ENCODE measurements around the gene GABRB1.

GABRB1 gene

DNA sequence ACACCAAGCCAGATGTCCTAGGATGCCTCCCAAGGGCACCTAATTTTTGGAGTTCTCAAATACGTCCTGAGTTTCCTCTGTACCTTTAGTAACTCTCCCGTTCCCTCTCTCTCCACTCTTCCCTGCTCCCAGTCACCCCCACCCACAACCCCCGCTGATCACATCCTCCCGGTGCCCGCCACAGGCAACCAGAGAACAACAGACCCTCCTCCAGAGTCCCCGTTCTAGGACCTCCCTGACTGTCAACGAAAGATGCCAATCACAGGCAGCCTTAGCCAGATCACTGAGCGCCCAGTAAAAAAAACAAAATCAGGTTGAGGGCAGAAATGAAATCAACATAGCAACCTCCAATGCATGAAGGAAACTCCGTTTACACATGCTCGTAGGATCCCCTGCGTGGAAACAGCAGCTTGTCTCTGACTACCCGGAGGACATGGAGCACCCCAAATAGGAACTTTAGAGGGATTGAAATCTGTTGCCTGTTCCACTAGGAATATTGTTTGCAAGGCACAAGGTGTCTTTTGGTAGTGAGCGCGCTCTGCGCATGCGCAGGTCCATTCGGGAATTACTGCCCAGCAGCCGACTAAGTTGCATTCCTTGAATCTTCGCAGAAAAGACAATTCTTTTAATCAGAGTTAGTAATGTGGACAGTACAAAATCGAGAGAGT, at the start of gene GABRB1:
TSS of gene GABRB1 (plus strand) at position 557 of the 668 bp plus-strand sequence.
- DNase-seq, result peak; percentile 32

GRCh38 chr4:46984781-46985180, 46.6 kb upstream of the GABRB1 start:
- DNase-seq, result no peak

DNA sequence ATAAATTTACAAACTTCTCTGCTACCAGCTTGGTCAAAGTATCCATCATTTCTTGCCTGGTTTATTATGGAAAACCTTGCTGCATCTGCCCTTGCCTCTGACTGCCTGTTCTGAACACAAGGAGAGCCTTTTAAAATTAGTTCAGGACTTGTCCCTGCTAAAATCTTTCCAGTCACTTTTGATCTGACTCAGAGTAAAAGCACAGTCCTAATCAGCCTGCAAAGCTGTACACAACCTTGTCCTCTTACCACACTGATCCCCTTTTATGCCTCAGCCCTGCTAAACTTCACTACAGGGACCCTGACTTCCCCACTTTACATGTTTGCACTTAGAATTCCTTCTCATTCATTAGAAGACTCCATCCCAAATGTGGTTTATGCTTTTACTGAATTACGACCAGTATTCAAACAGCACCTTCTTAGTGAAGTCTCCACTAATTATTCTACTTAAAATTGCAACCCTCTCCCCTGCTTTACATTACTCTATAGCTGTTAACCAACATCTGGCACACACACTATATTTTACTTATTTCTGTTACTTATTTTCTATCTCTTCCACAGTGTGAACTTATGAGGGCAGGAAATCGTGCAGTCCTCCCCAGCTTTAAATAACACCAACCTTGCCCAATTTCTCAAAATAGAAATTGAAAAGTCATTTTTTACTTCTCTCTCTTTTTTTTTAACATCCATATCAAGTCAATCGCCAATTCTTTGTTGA, 44.3 kb upstream of the GABRB1 start:
- DNase-seq, result no peak

GRCh38 chr4:46992338-46992737, 39.0 kb upstream of the GABRB1 start:
- no peak for DNase-seq

- no peak for DNase-seq
These were observed 38.0 kb upstream of the GABRB1 start, which contains the start of gene GABRA4 for GRCh38 chr4:46993075-46994006. TSS of gene GABRA4 (minus strand) at chr4:46993581. CDS start at chr4:46993424, 157 bp downstream.

- DNase-seq, result no peak
These were observed 37.4 kb upstream of the GABRB1 start for GRCh38 chr4:46994007-46994405.

DNA sequence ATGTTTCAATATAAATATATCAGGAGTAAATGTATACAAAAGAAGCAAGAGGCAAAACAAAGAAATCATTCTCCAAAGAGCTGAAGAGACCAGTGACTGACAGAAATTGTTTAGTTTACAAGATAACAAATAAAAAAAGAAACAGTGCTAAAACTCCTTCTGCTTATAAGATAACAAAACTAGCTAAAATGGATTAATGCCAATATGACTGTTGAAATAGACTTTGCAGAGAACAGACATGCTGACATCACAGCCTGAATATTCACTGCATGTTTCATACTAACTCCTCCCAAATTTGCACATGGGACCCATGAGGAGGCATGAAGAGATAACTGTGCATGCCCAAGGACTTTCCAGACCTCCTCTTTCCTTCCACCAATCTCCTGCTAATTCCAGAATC, 31.8 kb upstream of the GABRB1 start:
- no peak for DNase-seq

DNA sequence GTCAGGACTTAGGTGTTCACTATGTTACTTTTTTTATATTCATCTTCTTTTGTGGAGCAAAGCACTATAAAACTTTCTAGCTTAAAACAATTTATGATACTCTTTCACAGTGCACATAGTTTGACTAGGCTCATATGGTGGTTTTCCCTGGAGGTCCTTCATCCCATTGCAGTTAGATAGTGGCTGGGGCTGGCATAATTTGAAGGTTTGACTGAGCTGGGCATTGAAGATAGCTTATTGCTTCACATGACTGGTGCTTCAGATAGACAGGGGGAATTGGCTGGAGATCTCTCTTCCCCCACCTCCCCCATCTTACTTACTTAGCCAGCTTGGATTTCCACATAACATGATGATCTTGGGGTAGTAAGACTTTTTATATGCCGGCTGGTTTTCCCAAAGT, 31.0 kb upstream of the GABRB1 start:
- no peak for DNase-seq

DNA sequence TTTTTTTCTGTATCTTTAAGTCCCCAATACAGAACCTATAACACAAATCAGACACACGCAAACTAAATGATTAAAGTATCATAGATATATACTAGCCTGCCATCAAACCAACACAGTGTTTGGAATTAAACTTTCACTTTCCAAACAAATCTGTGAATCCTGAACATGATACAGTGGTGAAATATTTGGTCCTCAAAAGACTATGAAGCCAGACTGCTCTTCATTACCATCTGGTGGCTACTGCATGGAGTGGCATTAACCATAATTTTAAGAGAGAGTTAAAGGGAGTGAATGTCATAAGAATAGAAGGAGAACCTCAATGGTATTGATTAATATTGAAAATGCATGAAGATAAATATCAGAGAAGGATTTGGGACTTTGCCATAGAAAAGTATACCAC, 28.8 kb upstream of the GABRB1 start:
- no peak for DNase-seq

DNA sequence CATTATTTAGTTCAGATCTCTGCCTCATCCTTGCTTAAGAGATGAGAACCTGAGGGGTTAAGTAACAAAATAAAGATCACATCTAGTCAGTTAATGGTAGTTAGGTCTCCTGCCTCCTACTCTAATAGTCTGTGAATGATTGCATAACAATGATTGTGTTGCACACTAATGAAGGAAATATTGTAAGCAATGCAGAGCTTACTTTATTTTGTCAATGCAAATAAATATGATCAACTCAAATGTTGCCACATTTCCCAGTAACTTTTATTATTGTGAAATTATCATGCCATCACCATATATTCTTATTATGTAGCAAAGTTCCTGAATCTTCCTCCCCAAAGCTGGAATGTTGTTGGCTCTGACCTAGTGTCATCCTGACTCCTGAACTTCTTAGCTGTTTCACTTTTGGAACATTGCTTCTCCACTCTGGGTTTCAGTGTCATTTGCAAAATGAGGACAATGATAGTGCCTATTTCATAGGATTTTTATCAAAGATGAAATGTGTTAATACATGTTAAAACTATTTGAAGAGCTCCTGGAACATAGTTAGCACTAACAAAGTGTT, 20.9 kb upstream of the GABRB1 start:
- no peak for DNase-seq

DNA sequence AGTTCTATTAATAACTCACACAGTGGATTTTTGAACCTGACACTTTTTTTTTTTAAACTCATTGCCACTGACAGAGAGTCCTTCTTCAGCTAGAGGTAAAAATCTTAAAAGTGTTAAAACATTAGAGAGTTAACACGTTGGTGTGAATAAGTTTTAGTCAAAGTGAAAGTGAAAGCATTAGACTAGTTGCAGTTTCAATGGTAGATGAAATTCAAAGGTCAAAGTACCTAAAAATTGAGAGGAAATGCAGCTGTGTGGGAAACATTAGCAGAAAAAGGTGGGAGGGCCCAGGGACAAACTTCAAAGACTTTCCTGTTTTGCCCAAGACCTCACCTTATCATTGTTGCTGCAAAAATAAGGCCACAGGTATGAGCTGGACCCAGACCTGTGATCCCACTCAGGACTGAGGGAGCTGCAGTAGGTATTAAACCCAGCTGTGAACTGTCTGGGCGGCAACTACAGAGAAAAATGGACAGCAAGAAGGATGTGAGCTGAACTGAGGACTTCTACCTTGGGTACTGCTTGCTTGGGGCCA, 20.4 kb upstream of the GABRB1 start:
- no peak for DNase-seq

- DNase-seq, result no peak
These were observed 18.7 kb upstream of the GABRB1 start for GRCh38 chr4:47012676-47013075.

- no peak for DNase-seq
These were observed 18.0 kb upstream of the GABRB1 start for GRCh38 chr4:47013373-47013772.

- no peak for DNase-seq
These were observed 14.3 kb upstream of the GABRB1 start for GRCh38 chr4:47017081-47017480.

- no peak for DNase-seq
These were observed 13.9 kb upstream of the GABRB1 start for GRCh38 chr4:47017494-47017893.

DNA sequence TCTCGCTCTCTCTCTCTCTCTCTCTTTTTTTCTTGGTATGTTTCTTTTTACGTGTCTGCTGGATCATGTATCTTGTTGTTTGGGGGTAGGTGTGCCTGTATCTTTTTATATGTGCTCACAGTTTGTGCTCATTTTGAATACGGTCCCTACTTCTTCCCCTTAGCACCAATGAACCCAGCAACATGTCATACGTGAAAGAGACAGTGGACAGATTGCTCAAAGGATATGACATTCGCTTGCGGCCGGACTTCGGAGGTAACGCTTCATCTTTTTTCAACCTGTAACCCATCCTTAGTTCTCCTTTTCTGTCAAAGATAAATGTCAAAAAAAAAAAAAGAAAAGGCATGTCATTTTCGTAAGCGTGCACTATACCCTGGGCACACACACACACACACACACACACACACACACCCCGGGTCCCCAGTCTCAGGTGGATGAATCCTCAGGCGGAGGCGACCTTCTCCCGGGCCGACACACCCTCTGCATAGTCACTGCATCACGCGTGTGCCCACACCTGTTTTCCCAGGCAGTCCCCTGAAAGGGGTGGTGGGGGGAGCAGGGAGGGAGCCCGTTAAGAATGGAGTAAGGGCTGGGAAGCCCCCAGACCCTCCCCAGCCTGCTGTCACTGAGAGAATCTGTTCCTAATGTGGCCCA, 511 bp downstream of the GABRB1 start:
- DNase-seq, result no peak

DNA sequence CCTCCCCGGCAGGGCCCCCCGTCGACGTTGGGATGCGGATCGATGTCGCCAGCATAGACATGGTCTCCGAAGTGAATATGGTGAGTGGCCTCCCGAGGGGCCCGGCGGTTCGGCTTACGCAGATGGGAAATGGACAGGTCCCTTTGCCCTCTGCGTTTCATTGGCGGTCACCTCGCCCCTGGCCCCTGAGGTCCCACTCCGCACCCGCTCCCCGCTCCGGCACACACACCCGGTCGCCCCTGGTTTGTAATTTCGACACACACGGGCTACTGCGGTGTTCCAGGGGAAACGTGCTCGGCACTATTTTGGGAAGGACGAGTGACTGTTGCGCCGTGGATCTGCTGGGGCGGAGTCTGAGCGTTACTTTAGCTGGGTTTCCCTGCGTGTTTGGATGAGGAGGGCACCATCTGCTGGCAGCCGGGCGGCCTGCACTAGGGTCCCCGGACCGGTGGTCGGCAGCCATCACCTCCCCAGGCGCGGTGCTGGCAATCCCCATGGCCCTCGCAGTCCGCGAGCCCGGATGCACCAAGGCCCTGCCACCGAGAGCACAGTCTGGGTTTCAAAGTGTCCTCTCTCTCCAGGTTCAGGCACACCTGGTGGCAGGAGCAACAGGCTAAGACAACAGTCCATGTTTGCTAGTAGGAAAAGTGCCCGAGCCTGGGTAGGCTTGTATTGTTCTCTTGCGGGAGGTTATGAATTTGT, 1.2 kb downstream of the GABRB1 start:
- peak; percentile 40 for DNase-seq

DNA sequence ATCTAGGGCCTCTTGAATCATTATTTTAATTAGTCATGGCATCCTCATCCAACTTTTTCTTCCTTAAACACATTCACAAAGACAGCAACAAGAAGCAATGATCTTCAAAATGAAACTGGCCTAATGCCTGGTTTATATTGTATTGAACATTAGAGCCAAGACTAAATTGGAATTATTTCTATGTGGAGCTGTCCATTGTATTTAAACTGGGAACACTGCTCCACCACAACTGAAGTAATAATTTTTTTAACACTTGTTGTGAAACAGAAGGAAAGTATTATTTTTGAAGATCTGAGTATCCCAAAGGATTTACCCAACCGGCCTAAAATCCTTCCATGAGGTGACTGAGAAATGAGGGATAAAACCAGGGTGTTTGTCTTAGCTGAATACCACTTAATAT, 6.9 kb downstream of the GABRB1 start:
- no peak for DNase-seq

DNA sequence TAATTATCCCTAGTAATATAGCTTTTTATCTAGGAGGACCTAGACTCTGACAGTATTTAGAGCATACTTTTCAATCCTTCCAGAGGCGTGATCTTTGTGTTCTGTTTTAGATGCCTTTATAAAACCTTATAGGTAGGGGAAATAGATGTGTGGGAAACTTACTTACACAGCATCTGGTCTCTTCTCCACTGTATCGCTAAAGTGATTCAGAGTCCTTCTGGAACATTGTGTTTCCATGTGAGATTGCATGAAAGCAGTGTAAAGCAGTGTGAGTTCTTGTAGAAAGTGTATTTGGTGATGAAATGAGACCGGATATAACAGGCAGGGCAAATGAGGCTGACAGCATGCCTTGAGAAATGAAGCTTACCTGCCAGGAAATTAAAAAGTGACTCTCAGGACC, 9.5 kb downstream of the GABRB1 start:
- DNase-seq, result no peak

DNA sequence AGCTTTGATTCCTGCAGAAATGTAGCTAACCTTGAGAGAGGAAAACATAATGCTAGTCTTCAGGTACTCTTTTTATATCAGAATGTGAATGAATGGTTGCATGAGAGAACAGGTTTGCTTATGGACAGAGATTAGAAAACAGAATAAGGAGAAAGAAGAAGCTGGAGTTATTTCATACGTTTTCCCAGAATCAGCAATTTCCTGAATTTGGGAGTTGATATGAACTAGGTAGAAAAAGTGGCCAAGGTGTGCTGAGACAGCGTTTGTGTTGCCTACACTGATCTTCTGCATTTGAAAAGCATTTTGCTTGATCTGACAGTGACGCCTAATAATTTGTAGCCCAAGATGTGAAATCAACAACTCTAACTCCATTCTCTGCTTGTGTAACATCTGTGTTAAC, 12.5 kb downstream of the GABRB1 start:
- no peak for DNase-seq

DNA sequence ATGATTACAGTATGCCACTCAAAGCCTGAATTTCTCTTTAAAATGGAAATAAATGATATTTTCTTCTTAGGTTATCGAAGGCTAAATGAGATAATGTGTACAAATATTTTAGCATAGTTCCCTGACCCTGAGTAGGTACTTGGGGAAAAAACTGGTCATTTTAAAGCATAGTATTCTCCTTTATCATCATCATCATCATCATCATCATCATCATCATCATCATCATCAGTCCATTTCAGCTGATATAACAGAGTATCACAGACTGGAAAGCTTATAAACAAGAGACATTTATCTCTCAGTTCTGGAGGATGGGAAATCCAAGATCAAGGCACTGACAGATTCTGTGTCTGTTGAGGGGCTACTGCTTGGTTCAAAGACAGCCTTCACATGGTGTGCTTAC, 13.9 kb downstream of the GABRB1 start:
- no peak for DNase-seq

DNA sequence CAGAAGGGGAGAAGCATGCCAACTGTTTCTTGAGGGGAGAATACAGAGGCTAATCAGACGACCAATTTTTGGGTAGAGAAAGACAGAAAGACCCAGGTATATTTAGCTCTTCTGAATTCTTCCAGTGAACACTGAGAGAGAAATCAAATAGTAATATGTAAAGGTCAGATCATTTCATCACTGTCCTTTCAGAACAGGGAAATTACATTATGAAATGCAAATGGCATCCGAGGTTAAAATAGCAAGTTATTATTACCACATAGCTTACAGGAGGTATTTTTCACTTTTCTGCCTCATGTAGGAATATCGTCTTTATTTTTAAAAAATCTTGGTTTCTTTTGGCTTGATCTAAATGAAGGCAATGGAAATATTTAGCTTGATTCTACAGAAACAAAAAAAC, 18.0 kb downstream of the GABRB1 start:
- no peak for DNase-seq
